HG03066 (cell line): ENCODE data around the gene HDHD3.
"Not testable (repeated sequence)": the region's sequence is repeated elsewhere in the genome, so short reads cannot be mapped to it uniquely, and the experiment has no call there.

Source experiments
- ATAC-seq: cut with Tn5 transposase; IDR thresholded peaks from one replicate; pipeline ENCODE4 v1.9.1; 2021; ENCODE audit warnings: low read depth; ENCODE audit not compliant: unreplicated experiment

HDHD3 gene

DNA sequence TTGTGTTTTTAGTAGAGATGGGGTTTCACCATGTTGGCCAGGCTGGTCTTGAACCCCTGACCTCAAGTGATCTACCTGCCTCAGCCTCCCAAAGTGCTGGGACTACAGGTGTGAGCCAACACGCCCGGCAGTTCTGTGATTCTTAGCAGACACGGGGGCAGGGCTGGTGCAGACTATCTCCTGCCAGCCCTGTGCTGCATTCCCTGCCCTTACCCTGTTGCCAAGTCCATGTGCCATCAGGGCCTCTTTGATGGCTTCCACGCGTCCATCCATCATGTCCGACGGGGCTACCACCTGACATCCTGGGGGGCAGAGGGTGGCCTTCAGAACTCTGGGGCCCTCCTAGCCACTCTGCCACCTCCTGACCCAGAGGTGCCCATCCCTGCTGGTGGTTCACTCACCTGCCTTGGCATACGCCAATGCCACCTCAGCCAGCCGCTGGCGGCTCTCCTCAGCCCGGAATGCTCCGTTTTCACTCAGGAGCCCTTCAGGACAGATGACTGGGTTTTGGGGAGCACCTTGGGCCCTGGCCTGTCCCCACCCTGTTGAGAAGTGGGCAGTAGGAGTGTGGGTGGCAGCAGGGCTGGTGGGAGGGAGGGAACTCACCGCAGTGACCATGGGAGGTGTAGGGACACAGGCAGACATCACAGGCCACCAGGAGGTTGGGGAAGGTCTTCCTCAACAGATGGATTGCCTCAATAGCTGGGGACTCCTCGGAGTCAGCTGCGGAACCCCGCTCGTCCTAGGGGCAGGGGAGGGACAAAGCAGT is 13.6 kb upstream of the HDHD3 start:
- no peak for ATAC-seq

GRCh38 chr9:113389451-113389850 is 12.7 kb upstream of the HDHD3 start:
- ATAC-seq: no peak

GRCh38 chr9:113388833-113389232 is 12.0 kb upstream of the HDHD3 start:
- ATAC-seq: no peak

DNA sequence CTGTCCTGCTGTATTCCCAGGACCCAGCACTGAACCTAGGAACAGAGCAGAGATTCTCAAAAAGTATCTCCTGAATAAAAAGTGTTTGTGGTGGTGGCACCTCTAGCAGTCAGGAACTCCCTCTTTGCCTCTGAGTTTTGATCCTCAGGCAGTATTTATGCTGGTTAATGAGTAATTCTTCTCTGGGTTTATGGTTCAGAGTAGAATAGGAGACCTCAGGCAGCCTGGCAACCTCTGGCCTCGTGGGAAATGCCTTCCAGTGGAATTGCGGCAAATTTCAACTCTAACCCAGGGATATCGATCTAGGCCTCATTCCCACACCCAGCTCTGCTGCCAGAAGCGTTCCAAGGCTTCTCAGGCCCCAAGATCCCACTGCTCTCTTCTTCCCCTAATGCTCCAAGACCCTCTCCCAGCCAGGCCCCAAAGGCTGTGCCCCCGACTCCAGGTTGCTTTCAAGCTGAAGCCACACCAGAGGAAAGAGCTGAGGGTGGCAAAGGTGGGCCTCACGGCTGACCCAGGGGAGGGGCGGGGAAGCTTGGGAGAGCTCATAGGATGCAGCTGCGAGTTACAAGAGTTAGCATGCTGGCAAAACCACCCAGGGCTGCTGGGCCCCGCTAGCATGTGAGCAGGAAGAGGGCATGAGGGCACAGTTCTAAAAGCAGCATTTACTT is 10.9 kb upstream of the HDHD3 start:
- no peak for ATAC-seq

DNA sequence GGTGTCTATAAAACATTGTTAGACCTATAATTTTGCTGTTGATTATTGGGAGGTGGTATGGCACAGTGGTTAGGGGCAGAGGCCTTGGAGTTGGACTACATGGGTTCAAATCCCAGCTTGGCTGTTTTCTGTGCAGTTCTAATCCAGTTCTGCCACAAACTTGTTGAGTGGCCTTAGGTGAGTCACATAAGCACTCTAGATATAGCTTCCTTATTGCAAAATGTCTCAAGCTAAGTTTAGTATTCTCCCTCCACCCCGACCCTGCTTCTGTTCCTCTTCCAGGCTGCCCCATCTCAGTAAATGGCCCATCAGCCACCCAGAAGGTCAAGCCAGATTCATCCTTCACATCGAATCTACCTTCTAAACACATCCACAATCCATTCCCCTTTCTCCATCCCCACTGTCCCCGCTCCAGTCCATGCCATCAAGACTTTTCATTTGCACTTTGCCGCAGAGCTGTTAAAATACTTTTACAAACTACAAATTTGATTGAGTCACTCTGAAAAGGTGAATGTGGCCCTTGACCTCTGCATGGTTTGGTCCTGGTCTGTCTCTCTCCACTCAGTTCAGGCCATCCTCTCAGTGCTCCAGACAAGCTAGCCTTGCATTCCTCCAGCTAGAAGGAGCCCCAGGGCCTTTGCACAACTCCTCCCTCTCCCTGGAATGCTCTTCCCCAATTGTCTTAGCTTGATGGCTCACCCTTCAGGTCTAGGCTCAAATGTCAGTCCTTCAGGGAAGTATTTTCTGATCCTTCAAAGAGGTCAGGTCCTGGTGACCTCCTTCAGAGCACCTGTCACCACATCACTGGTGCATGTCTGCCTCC is 10.0 kb upstream of the HDHD3 start:
- ATAC-seq: no peak

DNA sequence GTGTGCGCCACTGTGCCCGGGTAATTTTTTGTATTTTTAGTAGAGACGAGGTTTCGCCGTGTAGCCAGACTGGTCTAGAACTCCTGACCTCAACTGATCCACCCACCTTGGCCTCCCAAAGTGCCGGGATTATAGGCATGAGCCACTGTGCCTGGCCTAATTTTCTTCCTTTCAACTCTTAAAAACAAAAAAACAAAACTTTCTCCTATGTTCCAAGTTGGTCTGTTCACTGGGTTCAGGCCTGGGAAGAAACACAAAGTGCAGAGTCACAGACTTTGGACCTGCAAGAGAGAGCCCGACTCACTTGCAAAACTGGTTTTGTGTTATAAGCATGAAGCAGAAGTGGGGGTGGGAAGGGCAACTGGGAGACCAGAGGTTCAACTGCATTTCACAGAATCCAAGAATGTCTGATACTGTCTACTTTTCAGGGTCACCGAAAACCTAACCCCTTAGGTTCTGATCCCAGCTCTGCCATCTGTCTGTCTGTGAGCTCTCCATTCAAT is 5.2 kb upstream of the HDHD3 start:
- ATAC-seq: no peak

DNA sequence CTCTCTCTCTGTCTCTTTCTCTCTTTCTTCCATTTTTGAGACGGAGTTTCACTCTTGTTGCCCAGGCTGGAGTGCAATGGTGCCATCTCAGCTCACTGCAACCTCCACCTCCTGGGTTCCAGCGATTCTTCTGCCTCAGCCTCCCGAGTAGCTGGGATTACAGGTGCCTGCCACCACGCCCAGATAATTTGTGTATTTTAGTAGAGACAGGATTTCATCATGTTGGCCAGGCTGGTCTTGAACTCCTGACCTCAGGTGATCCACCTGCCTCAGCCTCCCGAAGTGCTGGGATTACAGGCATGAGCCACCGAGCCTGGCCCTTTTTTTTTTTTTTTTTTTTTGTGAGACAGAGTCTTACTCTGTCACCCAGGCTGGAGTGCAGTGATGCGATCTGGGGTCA is 4.7 kb upstream of the HDHD3 start:
- not testable (repeated sequence) for ATAC-seq

DNA sequence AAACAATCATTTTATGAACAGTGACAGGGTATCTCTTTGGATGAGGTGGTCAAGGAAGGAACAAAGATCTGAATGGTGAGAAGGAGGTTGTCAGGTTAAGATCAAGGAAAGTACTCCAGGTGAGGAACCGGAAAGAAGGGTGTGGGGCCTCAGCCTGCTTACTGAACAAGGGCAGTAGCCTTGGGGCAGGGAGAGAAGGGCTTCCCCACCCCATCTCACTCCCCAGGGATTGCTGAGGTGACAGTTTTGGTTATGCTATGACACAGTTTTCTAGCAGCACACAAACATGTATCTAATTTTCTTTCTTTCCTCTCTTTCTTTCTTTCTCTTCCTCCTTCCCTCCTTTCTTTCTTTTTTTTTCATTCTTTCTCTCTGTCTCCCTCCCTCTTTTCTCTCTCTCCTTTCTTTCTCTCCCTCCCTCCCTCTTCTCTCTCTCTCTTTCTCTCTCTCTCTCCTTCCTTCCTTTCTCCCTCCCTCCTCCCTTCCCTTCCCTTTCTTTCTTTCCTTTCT is 4.1 kb upstream of the HDHD3 start:
- no peak for ATAC-seq

GRCh38 chr9:113379829-113380210 is 3.0 kb upstream of the HDHD3 start:
- not testable (repeated sequence) for ATAC-seq

DNA sequence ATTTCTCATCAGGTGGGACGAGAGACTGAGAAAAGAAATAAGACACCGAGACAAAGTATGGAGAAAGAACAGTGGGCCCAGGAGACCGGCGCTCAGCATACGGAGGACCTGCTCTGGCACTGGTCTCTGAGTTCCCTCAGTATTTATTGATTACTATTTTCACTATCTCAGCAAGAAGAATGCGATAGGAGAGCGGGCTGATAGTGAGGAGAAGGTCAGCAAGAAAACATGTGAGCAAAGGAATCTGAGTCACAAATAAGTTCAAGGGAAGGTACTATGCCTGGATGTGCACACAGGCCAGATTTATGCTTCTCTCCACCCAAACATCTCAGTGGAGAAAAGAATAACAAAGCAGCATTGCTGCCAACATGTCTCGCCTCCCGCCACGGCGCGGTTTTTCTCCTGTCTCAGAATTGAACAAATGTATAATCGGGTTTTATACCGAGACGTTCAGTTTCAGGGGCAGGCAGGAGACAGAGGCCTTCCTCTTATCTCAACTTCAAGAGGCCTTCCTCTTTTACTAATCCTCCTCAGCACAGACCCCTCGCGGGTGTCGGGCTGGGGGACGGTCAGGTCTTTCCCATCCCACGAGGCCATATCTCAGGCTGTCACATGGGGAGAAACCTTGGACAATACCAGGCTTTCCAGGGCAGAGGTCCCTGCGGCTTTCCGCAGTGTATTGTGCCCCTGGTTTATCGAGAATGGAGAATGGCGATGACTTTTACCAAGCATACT is 2.5 kb upstream of the HDHD3 start:
- not testable (repeated sequence) for ATAC-seq

GRCh38 chr9:113375057-113376023 is 1.4 kb downstream of the HDHD3 start:
- ATAC-seq: no peak

GRCh38 chr9:113373676-113374392 is 3.0 kb downstream of the HDHD3 start:
- ATAC-seq: no peak

DNA sequence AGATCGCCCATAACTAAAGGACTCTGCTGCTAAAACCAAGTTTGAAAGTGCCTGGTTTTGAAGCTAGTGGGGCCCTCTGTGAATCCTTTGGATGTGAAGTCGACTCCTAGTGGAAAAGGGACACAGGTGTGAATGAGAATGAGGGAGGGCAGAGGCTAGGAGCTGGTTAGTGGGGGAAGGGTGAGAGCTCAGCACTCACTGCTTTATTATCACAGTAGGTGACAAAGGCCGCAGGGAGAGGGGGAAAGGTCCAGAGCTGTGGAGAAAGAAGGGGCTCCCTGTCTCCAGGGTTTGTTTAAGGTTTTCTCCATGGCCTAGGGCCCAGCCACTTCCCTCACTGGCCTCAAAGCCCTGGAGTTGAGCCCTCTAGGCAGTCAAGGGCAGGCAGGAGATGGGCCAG is 3.5 kb downstream of the HDHD3 start:
- ATAC-seq: no peak

- ATAC-seq: no peak
Observed at GRCh38 chr9:113372059-113372458, 4.7 kb downstream of the HDHD3 start.

DNA sequence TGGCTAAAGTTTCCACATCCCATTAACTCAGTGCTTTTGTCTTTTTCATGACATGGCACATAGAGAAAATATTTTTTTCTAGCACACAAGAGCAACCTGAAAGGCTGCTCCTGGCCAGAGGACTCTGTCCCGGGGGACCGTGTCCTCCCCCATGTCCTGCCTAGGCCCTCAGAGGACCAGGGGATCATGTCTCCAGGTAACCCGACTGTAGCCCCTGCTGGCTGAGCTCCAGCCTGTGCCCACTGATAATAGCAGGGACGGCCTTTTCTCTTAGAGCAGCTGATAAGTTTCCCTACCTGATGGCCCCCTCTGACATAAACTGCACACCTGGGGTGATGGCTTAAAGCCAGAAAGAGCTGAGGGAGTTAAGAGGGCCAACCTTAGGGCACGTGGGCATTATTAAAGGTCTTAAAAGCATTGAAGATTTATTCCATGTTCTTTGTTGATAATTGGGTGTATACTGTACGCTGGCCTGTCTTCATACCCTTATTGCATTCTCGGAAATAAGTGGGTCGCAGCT is 5.9 kb downstream of the HDHD3 start:
- ATAC-seq: no peak

DNA sequence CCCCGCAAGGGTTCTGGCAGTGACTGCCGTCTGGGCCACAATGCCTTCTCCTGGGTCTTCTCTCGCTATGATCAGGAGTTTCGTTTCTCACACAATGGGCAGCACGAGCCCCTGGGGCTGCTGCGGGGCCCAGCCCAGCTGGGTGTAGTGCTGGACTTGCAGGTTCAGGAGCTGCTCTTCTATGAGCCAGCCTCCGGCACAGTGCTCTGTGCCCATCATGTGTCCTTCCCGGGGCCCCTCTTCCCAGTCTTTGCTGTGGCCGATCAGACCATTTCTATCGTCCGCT is 7.0 kb downstream of the HDHD3 start:
- no peak for ATAC-seq

- ATAC-seq: no peak
Observed at GRCh38 chr9:113368982-113369854, 7.6 kb downstream of the HDHD3 start.
